ENCODE data around the gene ZFP1.

The ZFP1 gene

DNA sequence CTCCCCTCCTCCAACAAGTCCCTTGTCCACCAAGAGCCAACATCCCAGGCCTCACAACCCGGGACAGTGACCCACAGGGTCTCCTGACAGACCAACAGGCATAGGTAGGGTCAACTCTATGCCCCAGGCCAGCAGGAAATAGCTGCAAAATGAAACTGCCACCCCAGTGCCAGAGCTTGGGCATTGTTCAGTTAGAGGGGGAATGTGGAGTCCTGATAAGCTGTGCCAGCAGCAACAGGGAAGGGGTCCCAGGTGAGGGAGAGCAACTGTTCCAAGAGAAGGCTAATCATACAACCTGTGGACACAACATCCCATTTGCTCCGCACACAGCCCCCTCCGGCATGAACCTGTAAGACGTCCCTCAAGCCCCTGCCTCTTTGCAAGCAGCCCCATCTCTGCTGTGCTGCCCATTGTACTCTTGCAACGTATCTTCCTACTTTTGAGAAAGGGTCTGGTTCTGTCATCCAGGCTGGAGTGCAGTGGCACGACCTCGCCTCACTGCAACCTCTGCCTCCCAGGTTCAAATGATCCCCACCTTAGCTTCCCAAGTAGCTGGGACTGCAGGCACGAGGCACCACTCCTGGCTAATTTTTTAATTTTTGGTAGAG is 41.4 kb downstream of the ZFP1 start:
- no peak for ATAC-seq
- TF ChIP-seq, protein P1, sequence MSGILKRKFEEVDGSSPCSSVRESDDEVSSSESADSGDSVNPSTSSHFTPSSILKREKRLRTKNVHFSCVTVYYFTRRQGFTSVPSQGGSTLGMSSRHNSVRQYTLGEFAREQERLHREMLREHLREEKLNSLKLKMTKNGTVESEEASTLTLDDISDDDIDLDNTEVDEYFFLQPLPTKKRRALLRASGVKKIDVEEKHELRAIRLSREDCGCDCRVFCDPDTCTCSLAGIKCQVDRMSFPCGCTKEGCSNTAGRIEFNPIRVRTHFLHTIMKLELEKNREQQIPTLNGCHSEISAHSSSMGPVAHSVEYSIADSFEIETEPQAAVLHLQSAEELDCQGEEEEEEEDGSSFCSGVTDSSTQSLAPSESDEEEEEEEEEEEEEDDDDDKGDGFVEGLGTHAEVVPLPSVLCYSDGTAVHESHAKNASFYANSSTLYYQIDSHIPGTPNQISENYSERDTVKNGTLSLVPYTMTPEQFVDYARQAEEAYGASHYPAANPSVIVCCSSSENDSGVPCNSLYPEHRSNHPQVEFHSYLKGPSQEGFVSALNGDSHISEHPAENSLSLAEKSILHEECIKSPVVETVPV (CRISPR knock-in tag; IDR thresholded peaks at IDR 0.05), result no peak
- TF ChIP-seq ESRRG (CRISPR knock-in tag; IDR thresholded peaks at IDR 0.05), result no peak
- no peak for TF ChIP-seq ZFP30 (CRISPR knock-in tag; IDR thresholded peaks at IDR 0.05)
- TF ChIP-seq, protein P2, sequence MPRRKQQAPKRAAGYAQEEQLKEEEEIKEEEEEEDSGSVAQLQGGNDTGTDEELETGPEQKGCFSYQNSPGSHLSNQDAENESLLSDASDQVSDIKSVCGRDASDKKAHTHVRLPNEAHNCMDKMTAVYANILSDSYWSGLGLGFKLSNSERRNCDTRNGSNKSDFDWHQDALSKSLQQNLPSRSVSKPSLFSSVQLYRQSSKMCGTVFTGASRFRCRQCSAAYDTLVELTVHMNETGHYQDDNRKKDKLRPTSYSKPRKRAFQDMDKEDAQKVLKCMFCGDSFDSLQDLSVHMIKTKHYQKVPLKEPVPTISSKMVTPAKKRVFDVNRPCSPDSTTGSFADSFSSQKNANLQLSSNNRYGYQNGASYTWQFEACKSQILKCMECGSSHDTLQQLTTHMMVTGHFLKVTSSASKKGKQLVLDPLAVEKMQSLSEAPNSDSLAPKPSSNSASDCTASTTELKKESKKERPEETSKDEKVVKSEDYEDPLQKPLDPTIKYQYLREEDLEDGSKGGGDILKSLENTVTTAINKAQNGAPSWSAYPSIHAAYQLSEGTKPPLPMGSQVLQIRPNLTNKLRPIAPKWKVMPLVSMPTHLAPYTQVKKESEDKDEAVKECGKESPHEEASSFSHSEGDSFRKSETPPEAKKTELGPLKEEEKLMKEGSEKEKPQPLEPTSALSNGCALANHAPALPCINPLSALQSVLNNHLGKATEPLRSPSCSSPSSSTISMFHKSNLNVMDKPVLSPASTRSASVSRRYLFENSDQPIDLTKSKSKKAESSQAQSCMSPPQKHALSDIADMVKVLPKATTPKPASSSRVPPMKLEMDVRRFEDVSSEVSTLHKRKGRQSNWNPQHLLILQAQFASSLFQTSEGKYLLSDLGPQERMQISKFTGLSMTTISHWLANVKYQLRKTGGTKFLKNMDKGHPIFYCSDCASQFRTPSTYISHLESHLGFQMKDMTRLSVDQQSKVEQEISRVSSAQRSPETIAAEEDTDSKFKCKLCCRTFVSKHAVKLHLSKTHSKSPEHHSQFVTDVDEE (CRISPR knock-in tag; IDR thresholded peaks at IDR 0.05), result no peak

DNA sequence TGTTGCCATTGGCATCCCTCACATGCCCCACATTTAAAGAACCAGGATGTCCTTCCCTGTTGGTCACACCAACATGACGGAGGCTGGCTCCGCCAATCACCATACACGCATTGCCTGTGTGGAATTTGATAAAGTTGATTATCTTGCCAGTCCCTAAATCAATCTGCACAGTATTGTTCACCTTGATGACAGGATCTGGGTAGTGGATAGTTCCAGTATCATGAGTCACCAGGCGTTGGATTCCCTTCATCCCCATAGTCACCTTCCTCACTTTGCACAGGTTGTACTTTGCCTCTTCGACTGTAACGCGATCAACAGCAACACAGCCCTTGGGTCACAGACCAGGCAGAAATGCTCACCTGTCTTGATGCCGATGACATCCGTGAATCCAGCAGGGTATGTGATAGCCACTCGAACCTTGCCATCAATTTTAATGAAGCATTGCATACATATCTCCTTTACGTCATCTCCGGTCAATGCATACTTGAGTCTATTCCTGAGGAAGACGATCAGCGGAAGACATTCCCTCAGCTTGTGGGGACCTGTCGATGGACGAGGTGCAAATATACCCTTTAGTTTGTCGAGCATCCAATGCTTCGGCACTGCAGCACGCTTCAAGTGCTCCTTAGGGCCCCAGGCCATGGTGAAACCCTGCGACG is 44.4 kb downstream of the ZFP1 start:
- ATAC-seq, result no peak
- TF ChIP-seq, protein P1 (CRISPR knock-in tag; IDR thresholded peaks at IDR 0.05), result no peak
- no peak for TF ChIP-seq ISL1 (CRISPR knock-in tag; IDR thresholded peaks at IDR 0.05)

DNA sequence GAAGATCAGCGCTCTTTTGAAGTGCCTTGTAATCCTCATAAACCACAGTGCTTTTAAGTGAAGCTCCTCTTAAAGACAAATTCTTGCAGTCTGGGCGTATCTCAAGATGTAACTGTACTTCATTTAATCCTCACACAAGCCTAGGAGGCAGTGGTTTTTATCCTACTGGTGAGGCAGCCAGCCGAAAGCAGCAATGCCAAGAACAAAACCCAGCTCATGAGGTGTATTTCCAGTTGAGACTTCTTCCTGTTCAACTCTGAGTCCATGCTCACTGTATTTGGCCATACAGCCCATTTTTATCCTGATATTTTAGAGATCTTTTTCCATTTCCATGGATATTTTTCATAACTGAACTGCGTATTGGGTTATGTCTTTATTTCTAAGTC is 44.9 kb downstream of the ZFP1 start:
- ATAC-seq, result no peak
- TF ChIP-seq PPARA (CRISPR knock-in tag; IDR thresholded peaks at IDR 0.05; ENCODE audit: borderline replicate concordance) (no peak), TCF4 (CRISPR knock-in tag; IDR thresholded peaks at IDR 0.05; ENCODE audit: borderline replicate concordance) (no peak), SNAI2 (CRISPR knock-in tag; IDR thresholded peaks at IDR 0.05) (no peak), ARNTL (CRISPR knock-in tag; IDR thresholded peaks at IDR 0.05; ENCODE audit: borderline replicate concordance, low read depth) (no peak), CSDC2 (CRISPR knock-in tag; IDR thresholded peaks at IDR 0.05) (no peak), TOX (CRISPR knock-in tag; IDR thresholded peaks at IDR 0.05; ENCODE audit: borderline replicate concordance) (no peak), ZC3H10 (CRISPR knock-in tag; IDR thresholded peaks at IDR 0.05) (no peak), ESRRG (CRISPR knock-in tag; IDR thresholded peaks at IDR 0.05) (no peak), BACH2 (CRISPR knock-in tag; IDR thresholded peaks at IDR 0.05; ENCODE audit: borderline replicate concordance) (no peak), ZNF70 (CRISPR knock-in tag; IDR thresholded peaks at IDR 0.05) (no peak)
- TF ChIP-seq, protein P3, sequence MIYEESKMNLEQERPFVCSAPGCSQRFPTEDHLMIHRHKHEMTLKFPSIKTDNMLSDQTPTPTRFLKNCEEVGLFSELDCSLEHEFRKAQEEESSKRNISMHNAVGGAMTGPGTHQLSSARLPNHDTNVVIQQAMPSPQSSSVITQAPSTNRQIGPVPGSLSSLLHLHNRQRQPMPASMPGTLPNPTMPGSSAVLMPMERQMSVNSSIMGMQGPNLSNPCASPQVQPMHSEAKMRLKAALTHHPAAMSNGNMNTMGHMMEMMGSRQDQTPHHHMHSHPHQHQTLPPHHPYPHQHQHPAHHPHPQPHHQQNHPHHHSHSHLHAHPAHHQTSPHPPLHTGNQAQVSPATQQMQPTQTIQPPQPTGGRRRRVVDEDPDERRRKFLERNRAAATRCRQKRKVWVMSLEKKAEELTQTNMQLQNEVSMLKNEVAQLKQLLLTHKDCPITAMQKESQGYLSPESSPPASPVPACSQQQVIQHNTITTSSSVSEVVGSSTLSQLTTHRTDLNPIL (CRISPR knock-in tag; IDR thresholded peaks at IDR 0.05; ENCODE audit: low read depth), result no peak
- TF ChIP-seq, protein P4, sequence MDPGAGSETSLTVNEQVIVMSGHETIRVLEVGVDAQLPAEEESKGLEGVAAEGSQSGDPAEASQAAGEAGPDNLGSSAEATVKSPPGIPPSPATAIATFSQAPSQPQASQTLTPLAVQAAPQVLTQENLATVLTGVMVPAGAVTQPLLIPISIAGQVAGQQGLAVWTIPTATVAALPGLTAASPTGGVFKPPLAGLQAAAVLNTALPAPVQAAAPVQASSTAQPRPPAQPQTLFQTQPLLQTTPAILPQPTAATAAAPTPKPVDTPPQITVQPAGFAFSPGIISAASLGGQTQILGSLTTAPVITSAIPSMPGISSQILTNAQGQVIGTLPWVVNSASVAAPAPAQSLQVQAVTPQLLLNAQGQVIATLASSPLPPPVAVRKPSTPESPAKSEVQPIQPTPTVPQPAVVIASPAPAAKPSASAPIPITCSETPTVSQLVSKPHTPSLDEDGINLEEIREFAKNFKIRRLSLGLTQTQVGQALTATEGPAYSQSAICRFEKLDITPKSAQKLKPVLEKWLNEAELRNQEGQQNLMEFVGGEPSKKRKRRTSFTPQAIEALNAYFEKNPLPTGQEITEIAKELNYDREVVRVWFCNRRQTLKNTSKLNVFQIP (CRISPR knock-in tag; IDR thresholded peaks at IDR 0.05; ENCODE audit: borderline replicate concordance, low read depth), result no peak
- TF ChIP-seq, protein P5, sequence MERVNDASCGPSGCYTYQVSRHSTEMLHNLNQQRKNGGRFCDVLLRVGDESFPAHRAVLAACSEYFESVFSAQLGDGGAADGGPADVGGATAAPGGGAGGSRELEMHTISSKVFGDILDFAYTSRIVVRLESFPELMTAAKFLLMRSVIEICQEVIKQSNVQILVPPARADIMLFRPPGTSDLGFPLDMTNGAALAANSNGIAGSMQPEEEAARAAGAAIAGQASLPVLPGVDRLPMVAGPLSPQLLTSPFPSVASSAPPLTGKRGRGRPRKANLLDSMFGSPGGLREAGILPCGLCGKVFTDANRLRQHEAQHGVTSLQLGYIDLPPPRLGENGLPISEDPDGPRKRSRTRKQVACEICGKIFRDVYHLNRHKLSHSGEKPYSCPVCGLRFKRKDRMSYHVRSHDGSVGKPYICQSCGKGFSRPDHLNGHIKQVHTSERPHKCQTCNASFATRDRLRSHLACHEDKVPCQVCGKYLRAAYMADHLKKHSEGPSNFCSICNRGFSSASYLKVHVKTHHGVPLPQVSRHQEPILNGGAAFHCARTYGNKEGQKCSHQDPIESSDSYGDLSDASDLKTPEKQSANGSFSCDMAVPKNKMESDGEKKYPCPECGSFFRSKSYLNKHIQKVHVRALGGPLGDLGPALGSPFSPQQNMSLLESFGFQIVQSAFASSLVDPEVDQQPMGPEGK (CRISPR knock-in tag; IDR thresholded peaks at IDR 0.05; ENCODE audit: borderline replicate concordance), result no peak
- TF ChIP-seq, protein P2 (CRISPR knock-in tag; IDR thresholded peaks at IDR 0.05), result no peak
